HUES48 (cell line): ENCODE measurements around the gene BORCS8.

ENCODE experiments used
- H3K27ac ChIP-seq: one replicate; pipeline ENCODE4 v1.7.0; 2013; ENCODE audit warnings: low read depth, low read length, inconsistent platforms
- H3K27me3 ChIP-seq: 2 replicates; pipeline ENCODE4 v1.6.1; 2013; ENCODE audit warnings: mild to moderate bottlenecking, low read length; ENCODE audit not compliant: control insufficient read depth, insufficient read depth
- H3K36me3 ChIP-seq: 2 replicates; pipeline ENCODE4 v1.6.1; 2013; ENCODE audit warnings: low read length; ENCODE audit not compliant: control insufficient read depth, insufficient read depth
- H3K4me1 ChIP-seq: 2 replicates; pipeline ENCODE4 v1.6.1; 2013; ENCODE audit warnings: mild to moderate bottlenecking, low read length; ENCODE audit not compliant: control insufficient read depth, insufficient read depth
- H3K4me3 ChIP-seq: 2 replicates; pipeline ENCODE4 v1.5.1; 2013; ENCODE audit warnings: mild to moderate bottlenecking, low read depth, low read length
- H3K9ac ChIP-seq: 2 replicates; pipeline ENCODE4 v1.6.1; 2013; ENCODE audit warnings: mild to moderate bottlenecking, low read depth, low read length, moderate library complexity
- H3K9me3 ChIP-seq: 2 replicates; pipeline ENCODE4 v1.6.1; 2013; ENCODE audit warnings: low read length; ENCODE audit not compliant: control insufficient read depth, insufficient read depth

BORCS8 gene

DNA sequence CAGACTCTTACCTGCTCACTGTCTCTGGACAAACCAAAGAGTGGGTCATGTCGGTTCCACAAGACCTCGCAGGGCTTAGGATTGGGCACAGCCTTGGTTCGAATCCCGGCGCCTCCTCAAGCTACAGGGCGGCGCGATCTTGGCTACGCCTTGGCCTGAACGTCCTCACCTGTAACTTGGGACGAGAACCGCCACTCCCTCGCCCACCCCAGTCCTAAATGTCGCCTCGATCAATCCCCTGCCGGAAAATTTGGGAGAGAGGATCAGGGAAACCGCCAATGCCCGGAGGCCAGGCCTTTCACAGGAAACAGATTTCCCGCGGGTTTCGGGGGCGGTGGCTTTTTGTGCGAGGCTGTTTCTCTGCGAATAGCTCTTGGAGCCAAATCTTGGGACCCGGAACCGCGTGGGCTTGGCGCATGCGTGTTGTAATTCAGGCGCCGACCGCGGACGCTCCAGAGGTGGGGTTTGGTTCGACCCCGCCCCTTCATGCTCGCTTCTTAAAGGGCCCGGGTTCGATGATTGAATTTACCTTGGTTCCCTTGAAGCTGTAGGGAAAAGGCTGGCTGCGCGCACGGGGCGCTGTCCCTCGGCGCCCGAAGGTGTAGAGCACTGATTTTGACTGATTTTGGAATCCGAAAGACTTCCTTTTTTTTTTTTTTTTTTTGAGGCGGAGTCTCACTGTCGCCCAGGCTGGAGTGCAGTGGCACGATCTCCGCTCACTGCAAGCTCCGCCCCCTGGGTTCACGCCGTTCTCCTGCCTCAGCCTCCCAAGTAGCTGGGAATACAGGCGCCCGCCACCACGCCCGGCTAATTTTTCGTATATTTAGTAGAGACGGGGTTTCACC lies 11.3 kb upstream of the BORCS8 start, which contains the start of gene NR2C2AP:
Gene NR2C2AP (minus strand): TSS at position 403 of the 845 bp plus-strand sequence. CDS start 354 bp downstream, at position 49.
- Histone ChIP-seq H3K27ac (peak within 1 kb of the TSS; percentile 40), H3K27me3 (peaks cover 41% of the 10 kb centered on the region)

GRCh38 chr19:19202707-19203011 lies 10.7 kb upstream of the BORCS8 start:
- peak overlapping the region; percentile 73 for H3K9ac ChIP-seq
- H3K27me3 ChIP-seq = peaks cover 38% of the 10 kb centered on the region
- H3K4me1 ChIP-seq = no peaks in the 10 kb centered on the region
- H3K36me3 ChIP-seq = peaks cover 29% of the 10 kb centered on the region
- peak overlapping the region; percentile 76 for H3K4me3 ChIP-seq
- H3K9me3 ChIP-seq = no peaks in the 10 kb centered on the region
- H3K27ac ChIP-seq = peak overlapping the region; percentile 40

More for the DNA sequence above, 11.3 kb upstream of the BORCS8 start, which contains the start of gene NR2C2AP:
- Histone ChIP-seq H3K9ac (peak within 1 kb of the TSS; percentile 73), H3K4me1 (no peaks in the 10 kb centered on the region), H3K4me3 (peak within 1 kb of the TSS; percentile 76), H3K9me3 (no peaks in the 10 kb centered on the region), H3K36me3 (peaks cover 25% of the 10 kb centered on the region)

DNA sequence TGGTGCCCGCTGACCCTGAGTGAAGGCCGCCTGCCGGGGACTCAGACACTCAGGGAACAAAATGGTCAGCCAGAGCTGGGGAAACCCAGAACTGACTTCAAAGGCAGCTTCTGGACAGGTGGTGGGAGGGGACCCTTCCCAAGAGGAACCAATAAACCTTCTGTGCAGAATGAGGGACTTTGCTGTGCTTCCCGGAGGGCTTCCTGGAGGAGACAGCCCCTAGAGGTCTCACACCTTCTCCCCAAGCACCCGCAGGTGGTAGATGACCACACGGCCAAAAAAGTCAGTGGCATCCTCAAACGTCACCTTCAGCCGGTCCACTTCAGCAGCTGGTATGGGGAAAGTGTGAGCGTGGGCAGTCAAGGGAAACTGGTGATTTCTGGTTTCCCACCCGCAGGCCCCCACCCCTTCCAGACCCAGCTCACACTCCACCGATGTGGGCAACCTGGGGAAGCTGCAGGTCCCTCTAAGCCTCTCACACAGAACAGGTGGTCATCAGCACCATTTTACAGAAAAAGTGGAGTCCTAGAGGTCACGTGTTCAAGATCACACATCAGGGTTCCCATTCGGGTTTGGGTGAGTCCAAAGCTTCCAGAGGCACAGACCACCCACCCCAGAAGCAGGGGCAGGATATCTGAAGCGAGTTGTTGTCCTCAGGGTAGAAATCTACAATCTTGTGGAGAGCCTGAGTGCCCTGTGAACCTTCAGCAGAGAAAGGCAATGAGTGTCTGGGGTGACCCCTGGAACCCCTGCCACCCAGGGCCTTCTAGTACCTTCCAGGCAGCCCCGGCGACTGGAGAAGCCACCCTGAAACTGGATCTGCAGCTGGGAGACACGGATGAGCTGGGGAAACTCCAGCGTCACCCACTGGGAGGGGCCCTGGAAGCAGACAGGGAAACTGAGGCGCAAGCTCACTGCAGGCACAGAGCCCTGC lies 10.0 kb upstream of the BORCS8 start:
- H3K36me3 ChIP-seq = peaks cover 33% of the 10 kb centered on the region
- H3K27ac ChIP-seq = no peak overlapping the region
- H3K4me3 ChIP-seq = peak overlapping the region; percentile 76

GRCh38 chr19:19193926-19194325 lies 2.0 kb upstream of the BORCS8 start:
- no peak overlapping the region for H3K9ac ChIP-seq
- no peaks in the 10 kb centered on the region for H3K27me3 ChIP-seq
- H3K9me3 ChIP-seq = no peaks in the 10 kb centered on the region
- H3K4me1 ChIP-seq = no peaks in the 10 kb centered on the region
- no peak overlapping the region for H3K27ac ChIP-seq
- H3K4me3 ChIP-seq = no peak overlapping the region
- peaks cover 31% of the 10 kb centered on the region for H3K36me3 ChIP-seq

More for the DNA sequence above, 10.0 kb upstream of the BORCS8 start:
- peaks cover 32% of the 10 kb centered on the region for H3K27me3 ChIP-seq
- H3K4me1 ChIP-seq = no peaks in the 10 kb centered on the region
- no peaks in the 10 kb centered on the region for H3K9me3 ChIP-seq
- no peak overlapping the region for H3K9ac ChIP-seq

DNA sequence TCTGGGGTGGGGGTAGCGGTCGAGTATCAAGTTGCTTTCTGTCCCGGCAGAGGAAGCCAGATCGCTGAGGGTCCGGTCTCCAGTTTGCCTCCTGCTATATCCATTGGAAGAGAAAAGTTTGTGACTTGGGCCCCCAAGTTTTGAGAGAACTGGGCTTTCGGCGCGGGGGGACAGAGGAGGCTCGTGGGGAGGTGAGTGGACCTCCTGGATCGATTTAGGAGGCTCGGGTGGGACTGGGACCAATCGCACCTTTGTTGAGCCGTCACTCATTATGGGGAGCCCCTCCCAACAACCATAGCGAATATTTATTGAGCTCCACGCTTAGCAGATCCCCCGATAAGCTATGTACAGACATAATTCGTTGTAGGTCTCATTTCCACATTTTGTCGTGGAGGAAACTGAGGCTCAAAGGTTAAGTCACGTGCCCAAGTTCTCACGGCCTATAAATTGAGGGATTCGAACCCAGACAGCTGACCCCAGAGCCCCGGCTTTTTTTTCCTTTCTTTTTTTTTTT lies 1.0 kb upstream of the BORCS8 start:
- peak overlapping the region; percentile 53 for H3K9ac ChIP-seq
- H3K4me3 ChIP-seq = peak overlapping the region; percentile 74
- H3K4me1 ChIP-seq = no peaks in the 10 kb centered on the region
- H3K27me3 ChIP-seq = no peaks in the 10 kb centered on the region
- H3K9me3 ChIP-seq = no peaks in the 10 kb centered on the region
- peaks cover 21% of the 10 kb centered on the region for H3K36me3 ChIP-seq
- peak overlapping the region; percentile 66 for H3K27ac ChIP-seq

DNA sequence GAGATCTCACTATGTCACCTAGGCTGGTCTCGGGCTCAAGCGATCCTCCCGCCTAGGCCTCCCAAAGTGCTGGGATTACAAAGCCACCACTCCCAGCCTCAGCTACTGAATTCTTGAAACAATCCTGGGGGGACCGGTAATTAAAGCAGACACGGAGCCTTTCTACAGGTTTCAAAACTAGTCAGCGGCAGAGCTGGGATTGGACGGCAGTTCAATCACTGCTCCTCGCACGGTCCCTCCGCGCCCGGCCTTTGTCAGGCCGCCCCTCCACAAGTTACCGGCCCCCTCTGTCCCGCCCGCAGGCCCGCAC lies 229 bp downstream of the BORCS8 start:
- H3K4me3 ChIP-seq = peak overlapping the region; percentile 88
- peak overlapping the region; percentile 80 for H3K9ac ChIP-seq
- H3K27ac ChIP-seq = peak overlapping the region; percentile 97
- no peaks in the 10 kb centered on the region for H3K27me3 ChIP-seq
- no peaks in the 10 kb centered on the region for H3K9me3 ChIP-seq
- H3K4me1 ChIP-seq = no peaks in the 10 kb centered on the region
- H3K36me3 ChIP-seq = peaks cover 14% of the 10 kb centered on the region; the same call in 1 of the 2 replicates

- Histone ChIP-seq H3K27me3 (no peaks in the 10 kb centered on the region), H3K9ac (no peak overlapping the region), H3K36me3 (peaks cover 11% of the 10 kb centered on the region), H3K4me1 (no peaks in the 10 kb centered on the region), H3K9me3 (no peaks in the 10 kb centered on the region), H3K27ac (no peak overlapping the region), H3K4me3 (no peak overlapping the region)
Measured at GRCh38 chr19:19186742-19187141, 5.2 kb downstream of the BORCS8 start.

DNA sequence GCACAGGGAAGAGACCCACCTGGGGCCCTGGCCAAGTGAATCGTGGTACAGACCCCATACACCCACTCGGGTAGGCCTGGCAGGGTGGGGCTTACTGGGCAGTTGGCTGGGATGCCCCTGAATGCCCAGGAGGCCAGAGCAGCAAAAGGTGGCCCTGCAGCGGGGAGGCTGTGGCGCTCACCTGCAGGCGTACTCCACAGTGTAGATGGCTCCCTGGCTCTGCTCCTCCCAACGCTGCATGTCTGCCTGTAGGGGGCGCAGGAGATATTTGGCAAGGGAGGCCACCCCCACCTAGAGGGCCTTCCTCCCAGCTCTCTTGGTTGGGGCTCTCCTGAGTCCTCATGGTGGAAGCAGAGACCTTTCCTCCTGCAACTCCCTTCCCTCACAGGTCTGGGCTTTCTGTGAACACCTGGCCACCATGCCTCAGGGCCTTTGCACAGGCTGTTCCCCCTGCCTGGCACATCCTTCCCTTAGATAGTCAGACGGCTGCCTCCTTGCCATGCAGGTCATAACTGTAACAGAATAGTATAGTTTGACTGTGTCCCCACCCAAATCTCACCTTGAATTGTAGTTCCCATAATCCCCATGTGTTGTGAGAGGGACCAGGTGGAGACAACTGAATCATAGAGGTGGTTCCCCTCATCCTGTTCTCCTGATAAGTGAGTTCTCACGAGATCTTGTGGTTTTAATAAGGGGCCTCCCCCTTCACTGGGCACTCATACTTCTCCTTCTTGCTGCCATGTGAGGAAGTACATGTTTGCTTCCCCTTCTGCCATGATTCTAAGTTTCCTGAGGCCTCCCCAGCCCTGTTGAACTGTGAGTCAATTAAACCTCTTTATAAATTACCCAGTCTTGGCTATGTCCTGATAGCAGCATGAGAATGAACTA lies 5.9 kb downstream of the BORCS8 start:
- Histone ChIP-seq H3K4me1 (no peaks in the 10 kb centered on the region), H3K4me3 (no peak overlapping the region), H3K36me3 (peaks cover 11% of the 10 kb centered on the region), H3K9me3 (no peaks in the 10 kb centered on the region), H3K9ac (no peak overlapping the region), H3K27ac (no peak overlapping the region), H3K27me3 (no peaks in the 10 kb centered on the region)

- no peaks in the 10 kb centered on the region for H3K4me1 ChIP-seq
- H3K27me3 ChIP-seq = no peaks in the 10 kb centered on the region
- H3K27ac ChIP-seq = no peak overlapping the region
- peaks cover 11% of the 10 kb centered on the region for H3K36me3 ChIP-seq
- H3K9me3 ChIP-seq = no peaks in the 10 kb centered on the region
- no peak overlapping the region for H3K4me3 ChIP-seq
- no peak overlapping the region for H3K9ac ChIP-seq
Measured at GRCh38 chr19:19181488-19181998, 10.4 kb downstream of the BORCS8 start.
